ENCODE results near the gene NOP10. TPM values are rescaled to one million over a fixed set of nuclear protein-coding genes. Genes with fewer than 3 reads are reported as not detected.
A peak's percentile ranks its signal among the peaks of the same experiment; 100 is the strongest.
"Not testable (repeated sequence)": the region's sequence is repeated elsewhere in the genome, so short reads cannot be mapped to it uniquely, and the experiment has no call there.

The NOP10 gene
- total RNA-seq, 1 experiment from 2014 or later, result 162 TPM

DNA sequence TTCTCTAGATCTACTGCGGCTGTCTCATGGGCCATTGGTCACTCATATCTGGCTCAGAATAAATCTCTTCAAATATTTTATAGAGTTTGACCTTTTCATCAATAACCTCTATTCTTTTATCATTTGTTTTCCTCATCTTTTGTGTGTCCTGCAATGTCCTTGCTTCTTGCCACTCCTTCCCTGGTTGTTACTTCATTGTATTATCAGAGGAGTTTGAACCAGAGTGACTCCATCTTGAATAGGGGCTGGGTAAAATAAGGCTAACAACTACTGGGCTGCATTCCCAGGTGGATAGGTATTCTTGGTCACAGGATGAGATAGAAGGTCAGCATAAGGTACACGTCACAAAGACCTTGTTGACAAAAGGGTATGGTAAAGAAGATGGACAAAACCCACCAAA lies 33.9 kb upstream of the NOP10 start:
- DNase-seq, result no peak
- Histone ChIP-seq H3K9me3 (ENCODE audit: insufficient read depth, low read depth) (no peaks in the 10 kb centered on the region), H3K4me3 (no peak overlapping the region), H3K79me2 (ENCODE audit: low read depth) (no peaks in the 10 kb centered on the region), H2AFZ (no peak overlapping the region), H3K9me2 (ENCODE audit: insufficient read depth) (no peaks in the 10 kb centered on the region), H3K4me2 (no peak overlapping the region), H3K36me3 (ENCODE audit: low read depth) (no peaks in the 10 kb centered on the region), H4K20me1 (ENCODE audit: insufficient read depth) (no peaks in the 10 kb centered on the region), H3K27ac (no peak overlapping the region), H3K27me3 (ENCODE audit: insufficient read depth, low read depth) (no peaks in the 10 kb centered on the region), H3F3A (ENCODE audit: insufficient read depth, low read depth) (no peaks in the 10 kb centered on the region), H3K4me1 (replicated peaks; ENCODE audit: insufficient read depth) (no peaks in the 10 kb centered on the region)
- ChIA-PET POLR2A (ENCODE audit: unreplicated experiment) (no interaction called here), CTCF (no interaction called here)
- intact Hi-C loops (cut with micrococcal nuclease; ENCODE audit: unreplicated experiment), result no loop called here
- TF ChIP-seq, protein P1, sequence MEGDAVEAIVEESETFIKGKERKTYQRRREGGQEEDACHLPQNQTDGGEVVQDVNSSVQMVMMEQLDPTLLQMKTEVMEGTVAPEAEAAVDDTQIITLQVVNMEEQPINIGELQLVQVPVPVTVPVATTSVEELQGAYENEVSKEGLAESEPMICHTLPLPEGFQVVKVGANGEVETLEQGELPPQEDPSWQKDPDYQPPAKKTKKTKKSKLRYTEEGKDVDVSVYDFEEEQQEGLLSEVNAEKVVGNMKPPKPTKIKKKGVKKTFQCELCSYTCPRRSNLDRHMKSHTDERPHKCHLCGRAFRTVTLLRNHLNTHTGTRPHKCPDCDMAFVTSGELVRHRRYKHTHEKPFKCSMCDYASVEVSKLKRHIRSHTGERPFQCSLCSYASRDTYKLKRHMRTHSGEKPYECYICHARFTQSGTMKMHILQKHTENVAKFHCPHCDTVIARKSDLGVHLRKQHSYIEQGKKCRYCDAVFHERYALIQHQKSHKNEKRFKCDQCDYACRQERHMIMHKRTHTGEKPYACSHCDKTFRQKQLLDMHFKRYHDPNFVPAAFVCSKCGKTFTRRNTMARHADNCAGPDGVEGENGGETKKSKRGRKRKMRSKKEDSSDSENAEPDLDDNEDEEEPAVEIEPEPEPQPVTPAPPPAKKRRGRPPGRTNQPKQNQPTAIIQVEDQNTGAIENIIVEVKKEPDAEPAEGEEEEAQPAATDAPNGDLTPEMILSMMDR (conservative IDR thresholded peaks at IDR 0.05), result no peak
- TF ChIP-seq EZH2 (IDR thresholded peaks at IDR 0.05; ENCODE audit: low read depth), result no peak
- BruUV-seq (replicated peaks), result no TSS peak

DNA sequence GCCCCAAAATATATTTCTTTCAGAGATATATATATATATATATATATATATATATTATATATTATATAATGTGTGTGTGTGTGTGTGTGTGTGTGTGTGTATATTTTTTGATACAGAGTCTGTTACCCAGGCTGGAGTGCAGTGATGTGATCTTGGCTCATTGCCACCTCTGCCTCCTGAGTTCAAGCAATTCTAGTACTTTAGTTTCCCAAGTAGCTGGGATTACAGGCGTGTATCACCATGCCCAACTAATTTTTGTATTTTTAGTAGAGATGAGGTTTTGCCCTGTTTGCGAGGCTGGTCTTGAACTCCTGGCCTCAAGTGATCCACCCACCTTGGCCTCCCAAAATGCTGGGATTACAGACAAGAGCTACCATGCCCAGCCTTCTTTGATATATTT lies 32.6 kb upstream of the NOP10 start:
- H3K4me3 ChIP-seq; H3K27me3 ChIP-seq (ENCODE audit: insufficient read depth, low read depth); H3K79me2 ChIP-seq (ENCODE audit: low read depth); H2AFZ ChIP-seq; H3F3A ChIP-seq (ENCODE audit: insufficient read depth, low read depth); H3K9me3 ChIP-seq (ENCODE audit: insufficient read depth, low read depth); POLR2A ChIA-PET (ENCODE audit: unreplicated experiment); intact Hi-C loops (cut with micrococcal nuclease; ENCODE audit: unreplicated experiment); H3K36me3 ChIP-seq (ENCODE audit: low read depth); H3K27ac ChIP-seq; BruUV-seq (replicated peaks); H3K4me2 ChIP-seq; H4K20me1 ChIP-seq (ENCODE audit: insufficient read depth); CTCF ChIA-PET; H3K9me2 ChIP-seq (ENCODE audit: insufficient read depth); DNase-seq; H3K4me1 ChIP-seq (replicated peaks; ENCODE audit: insufficient read depth): not testable (repeated sequence)

GRCh38 chr15:34374816-34375215 lies 31.9 kb upstream of the NOP10 start:
- CTCF ChIA-PET, result no interaction called here
- peak in 1 of 2 experiments; percentile 55 for DNase-seq
- no peaks in the 10 kb centered on the region for H3K27me3 ChIP-seq (ENCODE audit: insufficient read depth, low read depth)
- intact Hi-C loops (cut with micrococcal nuclease; ENCODE audit: unreplicated experiment), result no loop called here
- H4K20me1 ChIP-seq (ENCODE audit: insufficient read depth), result no peaks in the 10 kb centered on the region
- H3K79me2 ChIP-seq (ENCODE audit: low read depth), result no peaks in the 10 kb centered on the region
- no peaks in the 10 kb centered on the region for H3K36me3 ChIP-seq (ENCODE audit: low read depth)
- POLR2A ChIA-PET (ENCODE audit: unreplicated experiment), result no interaction called here
- no peaks in the 10 kb centered on the region for H3K9me3 ChIP-seq (ENCODE audit: insufficient read depth, low read depth)
- no peak overlapping the region for H3K4me3 ChIP-seq
- no peaks in the 10 kb centered on the region for H3K9me2 ChIP-seq (ENCODE audit: insufficient read depth)
- H3K4me2 ChIP-seq, result no peak overlapping the region
- H2AFZ ChIP-seq, result no peak overlapping the region
- H3K4me1 ChIP-seq (replicated peaks; ENCODE audit: insufficient read depth), result no peaks in the 10 kb centered on the region
- no peak overlapping the region for H3K27ac ChIP-seq
- no TSS peak for BruUV-seq (replicated peaks)
- no peak for TF ChIP-seq EZH2 (IDR thresholded peaks at IDR 0.05; ENCODE audit: low read depth)
- TF ChIP-seq, protein P1 (conservative IDR thresholded peaks at IDR 0.05), result no peak
- H3F3A ChIP-seq (ENCODE audit: insufficient read depth, low read depth), result no peaks in the 10 kb centered on the region; the same call in 1 of the 2 replicates

DNA sequence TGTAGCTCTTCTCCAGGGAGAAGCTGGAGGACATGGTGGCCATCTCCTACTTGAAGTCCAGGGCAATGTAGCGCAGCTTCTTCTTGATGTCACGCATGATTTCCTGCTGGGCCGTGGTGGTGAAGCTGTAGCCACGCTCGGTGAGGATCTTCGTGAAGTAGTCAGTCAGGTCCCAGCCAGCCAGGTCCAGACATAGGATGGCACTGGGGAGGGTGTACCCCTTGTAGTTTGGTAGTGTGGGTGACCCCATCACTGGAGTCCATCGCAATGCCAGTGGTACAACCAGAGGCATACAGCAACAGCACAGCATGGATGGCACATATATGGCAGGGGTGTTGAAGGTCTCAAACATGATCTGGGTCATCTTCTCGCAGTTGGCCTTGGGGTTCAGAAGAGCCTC lies 31.0 kb upstream of the NOP10 start:
- no TSS peak for BruUV-seq (replicated peaks)
- H2AFZ ChIP-seq, result no peak overlapping the region
- no peak overlapping the region for H3K4me3 ChIP-seq
- H3K4me2 ChIP-seq, result no peak overlapping the region
- H3K36me3 ChIP-seq (ENCODE audit: low read depth), result no peaks in the 10 kb centered on the region
- H3K27ac ChIP-seq, result no peak overlapping the region
- no peaks in the 10 kb centered on the region for H3K9me3 ChIP-seq (ENCODE audit: insufficient read depth, low read depth)
- CTCF ChIA-PET, result no interaction called here
- POLR2A ChIA-PET (ENCODE audit: unreplicated experiment), result no interaction called here
- no peaks in the 10 kb centered on the region for H3K27me3 ChIP-seq (ENCODE audit: insufficient read depth, low read depth)
- no peaks in the 10 kb centered on the region for H3K9me2 ChIP-seq (ENCODE audit: insufficient read depth)
- intact Hi-C loops (cut with micrococcal nuclease; ENCODE audit: unreplicated experiment), result no loop called here
- H3K4me1 ChIP-seq (replicated peaks; ENCODE audit: insufficient read depth), result no peaks in the 10 kb centered on the region
- H4K20me1 ChIP-seq (ENCODE audit: insufficient read depth), result no peaks in the 10 kb centered on the region
- TF ChIP-seq EZH2 (IDR thresholded peaks at IDR 0.05; ENCODE audit: low read depth), result no peak
- TF ChIP-seq, protein P1 (conservative IDR thresholded peaks at IDR 0.05), result no peak
- DNase-seq, result no peak
- H3K79me2 ChIP-seq (ENCODE audit: low read depth), result no peaks in the 10 kb centered on the region
- H3F3A ChIP-seq (ENCODE audit: insufficient read depth, low read depth), result no peaks in the 10 kb centered on the region; the same call in 1 of the 2 replicates

All from PC-9 (cell line).